Natural killer cell treated with Interleukin-12 subunit alpha and Interleukin-12 subunit beta and Interleukin-15 and Interleukin-18, amount 100 ng/mL, for 72 hours (primary cell): ENCODE data around the gene SARM1. TPM values are rescaled to one million over a fixed set of nuclear protein-coding genes. Genes with fewer than 3 reads are reported as not detected.

ENCODE experiments used
- ATAC-seq, 2 donors: fragments of 150-1000 bp; cut with Tn5 transposase in 1 of 2; sonication (Bioruptor Pico), chemical (Tn5 transposase) in 1 of 2; 2 replicates each; pipeline ENCODE4 v1.10.0; 2021
- DNase-seq: peaks from one replicate; pipeline ENCODE4 v3.0.0; 2022; ENCODE audit warnings: low spot score
- H3K27ac Mint-ChIP-seq, 2 donors: 1 replicate in 1 of 2; 2 replicates in 1 of 2; pipeline ENCODE4 v1.8.0; 2022; ENCODE audit warnings: mixed read lengths in 2 of 2, mild to moderate bottlenecking in 1 of 2, moderate library complexity in 1 of 2
- H3K27me3 Mint-ChIP-seq, 2 donors: 1 replicate in 1 of 2; 2 replicates in 1 of 2; pipeline ENCODE4 v1.8.0; 2022; ENCODE audit warnings: mixed read lengths in 2 of 2
- H3K36me3 Mint-ChIP-seq: one replicate; pipeline ENCODE4 v1.8.0; 2022; ENCODE audit warnings: mixed read lengths
- H3K4me1 Mint-ChIP-seq, 2 donors: 1 replicate in 1 of 2; 2 replicates in 1 of 2; pipeline ENCODE4 v1.8.0; 2022; ENCODE audit warnings: low read depth in 2 of 2, mixed read lengths in 2 of 2, mild to moderate bottlenecking in 1 of 2
- H3K4me3 Mint-ChIP-seq: one replicate; pipeline ENCODE4 v1.8.0; 2022; ENCODE audit warnings: mixed read lengths
- H3K9me3 Mint-ChIP-seq: 2 replicates; pipeline ENCODE4 v1.8.0; 2022; ENCODE audit warnings: mixed read lengths
- total RNA-seq, 2 donors: library from RNA; stranded (reverse); gene quantifications; one replicate each; pipeline ENCODE4 v1.2.3, GENCODE V29; 2022

Gene SARM1
- total RNA-seq = 10 to 100 TPM; 29.4 to 46.2 TPM

- peak within 1 kb of the TSS; percentile 54 to 87 for H3K27ac Mint-ChIP-seq
- no peaks in the 10 kb centered on the region for H3K9me3 Mint-ChIP-seq
- peaks cover 12 to 18% of the 10 kb centered on the region in 2 donors for H3K4me1 Mint-ChIP-seq
- H3K27me3 Mint-ChIP-seq = no peaks in the 10 kb centered on the region
- ATAC-seq = peak; percentile 96
- no peaks in the 10 kb centered on the region for H3K36me3 Mint-ChIP-seq
- peak; percentile 95 for DNase-seq
- H3K4me3 Mint-ChIP-seq = peak within 1 kb of the TSS; percentile 88
These were observed at the start of gene SARM1 for GRCh38 chr17:28371245-28372202. TSS of gene SARM1 (plus strand) at chr17:28371694. CDS start at chr17:28372033, 339 bp downstream.

DNA sequence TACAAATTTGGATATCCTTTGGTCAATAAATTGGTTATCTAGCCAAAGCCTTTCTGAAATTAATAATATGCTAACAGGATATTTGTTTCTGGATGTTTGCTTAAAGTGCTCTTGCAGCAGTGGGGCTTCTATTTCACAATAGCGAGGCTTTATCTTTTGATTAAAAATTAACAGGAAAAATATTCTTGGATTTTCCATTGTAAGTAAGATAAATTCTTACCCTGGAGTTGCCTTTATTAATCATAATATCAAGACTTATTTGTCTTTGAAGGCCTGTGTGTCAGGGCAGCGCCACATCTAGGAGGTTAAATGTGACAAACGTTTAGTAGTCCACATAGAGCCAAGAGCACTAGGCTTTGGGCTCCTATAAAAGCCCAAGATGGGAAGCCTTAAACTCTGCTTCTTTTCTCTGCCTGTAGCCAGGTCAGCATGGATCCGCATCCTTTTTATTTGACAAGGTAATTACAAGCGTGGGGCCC is 47.2 kb upstream of the SARM1 start:
- Mint-ChIP-seq H3K27ac (no peak overlapping the region), H3K27me3 (no peaks in the 10 kb centered on the region), H3K36me3 (peaks cover 11% of the 10 kb centered on the region), H3K9me3 (no peaks in the 10 kb centered on the region), H3K4me3 (no peak overlapping the region), H3K4me1 (peaks cover 18 to 21% of the 10 kb centered on the region in 2 donors)
- DNase-seq = no peak
- no peak for ATAC-seq

DNA sequence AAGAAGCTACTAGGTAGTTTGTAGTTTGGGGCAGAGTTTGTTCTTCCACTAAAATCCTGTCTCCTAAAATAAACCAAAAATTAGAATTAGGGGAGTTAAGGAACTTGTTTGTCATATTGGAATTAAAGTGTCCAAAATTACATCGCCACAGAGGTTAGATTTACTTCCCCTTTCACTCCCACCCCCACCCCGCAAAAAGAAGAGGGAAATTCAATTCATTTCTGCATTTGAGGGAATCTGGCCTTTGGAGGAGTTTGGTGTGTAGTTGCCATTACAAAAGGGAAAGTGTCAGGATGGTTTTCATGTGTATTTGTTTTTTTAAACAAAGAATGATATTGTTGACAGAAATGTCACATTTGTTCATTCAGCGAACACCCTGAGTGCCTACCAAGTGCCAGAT is 46.7 kb upstream of the SARM1 start:
- ATAC-seq (no peak), DNase-seq (no peak)
- peaks cover 15 to 17% of the 10 kb centered on the region in 2 donors for H3K4me1 Mint-ChIP-seq
- H3K27me3 Mint-ChIP-seq = no peaks in the 10 kb centered on the region
- peaks cover 11% of the 10 kb centered on the region for H3K36me3 Mint-ChIP-seq
- H3K27ac Mint-ChIP-seq = no peak overlapping the region
- H3K4me3 Mint-ChIP-seq = no peak overlapping the region
- H3K9me3 Mint-ChIP-seq = no peaks in the 10 kb centered on the region

- Mint-ChIP-seq H3K36me3 (peaks cover 11% of the 10 kb centered on the region), H3K27me3 (no peaks in the 10 kb centered on the region), H3K4me1 (peaks cover 10 to 12% of the 10 kb centered on the region in 2 donors), H3K4me3 (no peak overlapping the region), H3K27ac (no peak overlapping the region), H3K9me3 (no peaks in the 10 kb centered on the region)
- ATAC-seq = no peak
- DNase-seq = no peak
These were observed 46.3 kb upstream of the SARM1 start for GRCh38 chr17:28325211-28325610.

- peaks cover 3 to 4% of the 10 kb centered on the region in 2 donors for H3K4me1 Mint-ChIP-seq
- no peaks in the 10 kb centered on the region for H3K27me3 Mint-ChIP-seq
- no peak for DNase-seq
- H3K27ac Mint-ChIP-seq = peak overlapping the region in 1 of 2 donors; percentile 47
- H3K4me3 Mint-ChIP-seq = no peak overlapping the region
- peaks cover 11% of the 10 kb centered on the region for H3K36me3 Mint-ChIP-seq
- ATAC-seq = no peak
- H3K9me3 Mint-ChIP-seq = no peaks in the 10 kb centered on the region
These were observed 45.4 kb upstream of the SARM1 start for GRCh38 chr17:28326114-28326513.

- no peak overlapping the region for H3K4me3 Mint-ChIP-seq
- H3K4me1 Mint-ChIP-seq = peaks cover 1 to 2% of the 10 kb centered on the region in 2 donors
- ATAC-seq = peak in 1 of 2 donors; percentile 90
- H3K27me3 Mint-ChIP-seq = no peaks in the 10 kb centered on the region
- H3K36me3 Mint-ChIP-seq = peaks cover 11% of the 10 kb centered on the region
- H3K9me3 Mint-ChIP-seq = no peaks in the 10 kb centered on the region
- no peak for DNase-seq
- peak overlapping the region in 1 of 2 donors; percentile 47 for H3K27ac Mint-ChIP-seq
These were observed 44.4 kb upstream of the SARM1 start for GRCh38 chr17:28327031-28327607.

DNA sequence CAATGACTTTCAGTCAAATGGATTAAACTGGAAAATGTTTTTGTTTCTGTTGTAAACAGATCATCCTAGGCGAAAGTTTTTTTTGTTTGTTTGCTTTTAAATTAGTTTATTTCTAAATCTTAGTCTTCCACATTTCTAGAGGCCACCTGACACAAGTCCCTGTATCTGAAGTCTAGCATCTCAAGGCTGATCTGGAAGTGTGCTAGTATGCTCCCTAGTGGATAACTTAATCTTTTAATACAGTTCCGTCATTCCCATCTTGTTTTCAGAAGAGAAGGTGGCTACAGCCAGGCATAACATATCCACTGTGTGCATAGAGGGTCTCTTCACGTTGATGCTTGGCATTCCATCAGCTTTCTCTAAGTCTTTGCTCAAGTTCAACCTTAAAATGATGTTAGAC is 43.8 kb upstream of the SARM1 start:
- no peaks in the 10 kb centered on the region for H3K27me3 Mint-ChIP-seq
- peaks cover 11% of the 10 kb centered on the region for H3K36me3 Mint-ChIP-seq
- H3K9me3 Mint-ChIP-seq = no peaks in the 10 kb centered on the region
- peaks cover 3 to 8% of the 10 kb centered on the region in 2 donors for H3K4me1 Mint-ChIP-seq
- no peak overlapping the region for H3K4me3 Mint-ChIP-seq
- ATAC-seq (no peak), DNase-seq (no peak)
- no peak overlapping the region for H3K27ac Mint-ChIP-seq

DNA sequence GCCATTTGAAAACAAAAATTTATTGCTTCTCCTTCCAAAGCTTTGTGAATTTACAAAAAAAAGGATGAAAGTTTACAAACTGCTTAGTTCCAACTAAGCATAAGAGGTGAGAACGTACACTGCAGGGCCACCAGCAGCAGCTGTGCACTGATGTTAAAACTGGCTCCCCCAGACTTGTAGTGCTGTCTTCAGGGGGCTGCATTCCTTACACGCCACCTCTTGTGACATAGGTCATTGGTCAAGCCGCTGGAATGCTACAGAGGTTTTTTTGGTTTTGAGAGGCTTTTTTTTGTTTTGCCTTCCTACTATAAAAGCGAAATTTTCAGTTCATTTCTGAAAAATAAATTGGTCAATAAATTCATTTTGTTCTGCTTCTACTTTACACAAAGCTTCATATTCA is 43.2 kb upstream of the SARM1 start:
- Mint-ChIP-seq H3K4me3 (no peak overlapping the region), H3K4me1 (peaks cover 3 to 8% of the 10 kb centered on the region in 2 donors), H3K27me3 (no peaks in the 10 kb centered on the region), H3K36me3 (peaks cover 11% of the 10 kb centered on the region), H3K27ac (no peak overlapping the region), H3K9me3 (no peaks in the 10 kb centered on the region)
- DNase-seq (no peak), ATAC-seq (no peak)

- H3K4me1 Mint-ChIP-seq = peaks cover 17 to 21% of the 10 kb centered on the region in 2 donors
- no peaks in the 10 kb centered on the region for H3K9me3 Mint-ChIP-seq
- H3K4me3 Mint-ChIP-seq = no peak overlapping the region
- ATAC-seq (no peak), DNase-seq (no peak)
- H3K27me3 Mint-ChIP-seq = no peaks in the 10 kb centered on the region
- H3K36me3 Mint-ChIP-seq = peaks cover 11% of the 10 kb centered on the region
- H3K27ac Mint-ChIP-seq = no peak overlapping the region
These were observed 40.8 kb upstream of the SARM1 start for GRCh38 chr17:28330671-28331070.

- Mint-ChIP-seq H3K4me3 (no peak overlapping the region), H3K36me3 (peaks cover 5% of the 10 kb centered on the region), H3K27ac (no peak overlapping the region), H3K27me3 (no peaks in the 10 kb centered on the region), H3K9me3 (no peaks in the 10 kb centered on the region), H3K4me1 (peaks cover 24 to 28% of the 10 kb centered on the region in 2 donors)
- DNase-seq (no peak), ATAC-seq (no peak)
These were observed 39.5 kb upstream of the SARM1 start for GRCh38 chr17:28331891-28332420.

GRCh38 chr17:28333083-28333746 is 38.3 kb upstream of the SARM1 start:
- H3K27ac Mint-ChIP-seq = peak overlapping the region in 1 of 2 donors; percentile 83
- ATAC-seq = no peak

GRCh38 chr17:28334171-28334570 is 37.3 kb upstream of the SARM1 start:
- peak overlapping the region; percentile 83 for H3K27ac Mint-ChIP-seq
- H3K27me3 Mint-ChIP-seq = no peaks in the 10 kb centered on the region
- H3K4me3 Mint-ChIP-seq = peak overlapping the region; percentile 95
- ATAC-seq (no peak), DNase-seq (no peak)
- peaks cover 4% of the 10 kb centered on the region for H3K36me3 Mint-ChIP-seq
- H3K9me3 Mint-ChIP-seq = no peaks in the 10 kb centered on the region
- H3K4me1 Mint-ChIP-seq = peaks cover 38 to 39% of the 10 kb centered on the region in 2 donors

More at GRCh38 chr17:28333083-28333746, 38.3 kb upstream of the SARM1 start:
- H3K36me3 Mint-ChIP-seq = peaks cover 4% of the 10 kb centered on the region
- no peaks in the 10 kb centered on the region for H3K9me3 Mint-ChIP-seq
- H3K4me1 Mint-ChIP-seq = peaks cover 34 to 38% of the 10 kb centered on the region in 2 donors
- DNase-seq = peak; percentile 6
- no peaks in the 10 kb centered on the region for H3K27me3 Mint-ChIP-seq
- peak overlapping the region; percentile 95 for H3K4me3 Mint-ChIP-seq

- Mint-ChIP-seq H3K9me3 (no peaks in the 10 kb centered on the region), H3K4me1 (peaks cover 38 to 39% of the 10 kb centered on the region in 2 donors), H3K27me3 (no peaks in the 10 kb centered on the region), H3K27ac (peak overlapping the region; percentile 83), H3K4me3 (peak overlapping the region; percentile 95), H3K36me3 (peaks cover 4% of the 10 kb centered on the region)
- DNase-seq (no peak), ATAC-seq (no peak)
These were observed 36.8 kb upstream of the SARM1 start for GRCh38 chr17:28334666-28335200.
